LNCAP (cell line): ENCODE data around the gene NMNAT2.

ENCODE experiments used
- TF ChIP-seq, protein P1 (sequence below): fragments of 450-650 bp; IDR thresholded peaks from 2 replicates; pipeline ENCODE4 v1.5.1; 2017; ENCODE audit warnings: mild to moderate bottlenecking

NMNAT2 gene

DNA sequence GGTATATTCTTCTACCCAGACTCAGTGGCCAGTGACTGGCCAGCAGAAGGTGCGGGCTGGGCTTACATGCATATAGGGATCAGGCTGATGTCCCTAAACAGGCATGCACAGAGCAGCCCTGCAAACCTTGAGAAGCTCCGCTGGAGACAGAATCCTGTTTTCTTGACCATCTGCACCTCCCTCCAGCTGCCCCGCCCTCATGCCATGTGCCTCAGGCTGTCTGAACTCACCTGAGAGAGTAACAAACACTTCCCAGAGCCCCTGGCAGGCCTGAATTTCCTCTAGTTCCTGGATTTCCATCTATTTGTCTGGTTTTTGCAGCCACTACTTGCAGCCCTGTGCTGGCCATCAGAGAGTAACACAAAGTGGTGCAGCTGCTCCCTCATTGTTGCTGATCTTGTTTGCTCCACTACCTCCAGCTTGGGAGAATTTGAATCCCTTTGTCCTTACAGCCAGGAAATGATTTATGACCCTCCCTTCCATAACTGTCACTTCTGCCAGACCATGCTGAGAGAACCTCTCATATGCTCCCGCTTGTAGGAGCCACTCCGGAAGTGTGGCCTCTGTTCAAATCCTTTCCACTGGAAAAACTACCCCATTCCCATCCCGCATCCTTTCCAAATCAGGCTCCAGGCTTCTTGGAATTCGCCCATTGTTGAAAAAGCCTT is 113.6 kb downstream of the NMNAT2 start:
- TF ChIP-seq, protein P1, sequence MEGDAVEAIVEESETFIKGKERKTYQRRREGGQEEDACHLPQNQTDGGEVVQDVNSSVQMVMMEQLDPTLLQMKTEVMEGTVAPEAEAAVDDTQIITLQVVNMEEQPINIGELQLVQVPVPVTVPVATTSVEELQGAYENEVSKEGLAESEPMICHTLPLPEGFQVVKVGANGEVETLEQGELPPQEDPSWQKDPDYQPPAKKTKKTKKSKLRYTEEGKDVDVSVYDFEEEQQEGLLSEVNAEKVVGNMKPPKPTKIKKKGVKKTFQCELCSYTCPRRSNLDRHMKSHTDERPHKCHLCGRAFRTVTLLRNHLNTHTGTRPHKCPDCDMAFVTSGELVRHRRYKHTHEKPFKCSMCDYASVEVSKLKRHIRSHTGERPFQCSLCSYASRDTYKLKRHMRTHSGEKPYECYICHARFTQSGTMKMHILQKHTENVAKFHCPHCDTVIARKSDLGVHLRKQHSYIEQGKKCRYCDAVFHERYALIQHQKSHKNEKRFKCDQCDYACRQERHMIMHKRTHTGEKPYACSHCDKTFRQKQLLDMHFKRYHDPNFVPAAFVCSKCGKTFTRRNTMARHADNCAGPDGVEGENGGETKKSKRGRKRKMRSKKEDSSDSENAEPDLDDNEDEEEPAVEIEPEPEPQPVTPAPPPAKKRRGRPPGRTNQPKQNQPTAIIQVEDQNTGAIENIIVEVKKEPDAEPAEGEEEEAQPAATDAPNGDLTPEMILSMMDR = no peak

DNA sequence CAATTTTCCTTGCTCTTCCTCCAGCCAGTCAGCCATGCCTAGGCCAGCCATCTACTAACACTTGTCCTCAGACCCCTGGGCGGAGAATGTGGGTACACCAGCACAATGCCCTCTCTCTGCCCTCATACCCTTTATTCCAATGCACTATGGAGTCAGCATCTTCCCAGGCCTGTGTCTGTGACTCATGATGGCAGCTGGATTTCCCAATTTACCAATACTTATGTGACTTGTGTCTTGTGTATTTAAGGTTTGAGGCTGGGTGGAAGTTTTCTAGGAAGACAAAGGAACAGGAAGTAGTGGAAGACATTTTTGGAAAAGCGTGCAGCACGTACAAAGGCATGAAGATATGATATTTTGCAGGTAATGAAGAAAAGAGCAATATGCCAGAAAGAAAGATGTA is 114.3 kb downstream of the NMNAT2 start:
- TF ChIP-seq, protein P1 = no peak

DNA sequence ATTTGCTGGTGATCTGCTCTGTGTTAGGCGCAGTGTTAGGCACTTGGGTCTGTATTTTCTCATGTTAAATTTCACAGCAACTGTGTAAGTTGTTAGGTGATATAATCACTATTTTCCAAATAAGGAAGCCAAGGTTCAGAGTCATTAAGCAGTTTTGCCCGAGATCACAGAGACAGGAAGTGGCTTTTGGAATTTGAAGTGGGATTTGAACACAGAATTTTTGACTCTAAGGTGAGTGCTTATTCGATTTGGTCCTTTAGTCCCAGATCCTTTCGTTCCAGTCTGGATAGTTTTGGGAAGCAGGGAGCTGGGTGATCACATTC is 114.9 kb downstream of the NMNAT2 start:
- TF ChIP-seq, protein P1 = no peak

DNA sequence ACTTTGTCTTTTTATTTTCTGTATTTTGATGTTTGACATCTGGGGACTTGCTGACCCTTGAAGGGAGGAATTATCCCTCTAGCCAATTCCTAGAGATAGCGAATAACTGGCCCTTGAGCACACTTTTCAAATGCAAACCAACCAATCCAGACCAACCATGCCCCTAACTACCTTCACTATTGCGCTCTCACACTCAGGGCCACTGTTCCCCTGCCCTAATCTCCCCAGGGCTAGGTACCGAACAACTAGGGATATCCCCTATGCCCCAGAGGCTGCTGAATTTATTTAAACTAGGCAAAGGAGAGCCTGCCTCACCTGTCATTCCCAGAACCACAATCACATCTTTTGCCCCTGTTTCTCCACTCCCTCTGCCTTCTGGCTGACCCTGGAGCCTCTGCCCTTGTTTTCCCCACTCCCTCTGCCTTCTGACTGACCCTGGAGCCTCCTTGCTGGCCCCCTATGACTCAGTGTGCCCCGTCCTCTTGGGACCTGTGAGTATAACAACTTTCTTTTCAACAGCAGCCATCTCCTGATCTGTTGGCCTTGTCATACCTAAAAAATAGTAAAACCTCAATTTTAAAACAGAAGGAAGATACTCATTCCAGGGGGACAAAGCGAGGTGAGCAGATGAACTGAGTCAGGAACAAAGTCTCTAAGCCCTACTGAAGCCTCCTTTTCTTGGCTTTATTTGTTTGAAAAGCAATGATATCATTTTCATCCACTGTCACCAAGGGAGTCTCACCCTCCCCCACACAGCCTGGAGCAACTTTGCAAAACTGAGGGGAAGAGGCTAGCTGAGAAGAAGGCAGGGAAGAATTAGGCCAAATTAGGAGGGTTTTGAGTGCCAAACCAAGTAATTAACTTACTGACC is 115.5 kb downstream of the NMNAT2 start:
- TF ChIP-seq, protein P1 = no peak

DNA sequence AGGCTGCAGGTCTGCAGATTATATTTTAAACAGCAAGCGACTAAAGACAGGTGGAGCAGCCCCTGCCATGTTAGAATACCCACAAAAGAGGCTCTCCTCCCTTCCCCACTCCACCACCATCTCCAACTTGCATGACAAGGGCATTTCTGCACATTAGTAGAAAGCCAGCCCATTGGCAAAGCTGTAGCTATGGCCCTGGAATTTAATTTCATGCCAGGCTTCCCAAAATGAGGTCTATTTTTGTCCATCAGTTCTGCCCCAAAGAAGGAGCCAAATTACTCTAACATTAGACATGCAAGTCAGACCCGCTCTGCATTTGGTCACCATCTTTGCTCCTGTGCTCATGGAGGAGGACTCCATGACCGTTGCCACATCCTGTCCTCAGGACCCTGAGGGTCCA is 116.9 kb downstream of the NMNAT2 start:
- TF ChIP-seq, protein P1 = no peak

DNA sequence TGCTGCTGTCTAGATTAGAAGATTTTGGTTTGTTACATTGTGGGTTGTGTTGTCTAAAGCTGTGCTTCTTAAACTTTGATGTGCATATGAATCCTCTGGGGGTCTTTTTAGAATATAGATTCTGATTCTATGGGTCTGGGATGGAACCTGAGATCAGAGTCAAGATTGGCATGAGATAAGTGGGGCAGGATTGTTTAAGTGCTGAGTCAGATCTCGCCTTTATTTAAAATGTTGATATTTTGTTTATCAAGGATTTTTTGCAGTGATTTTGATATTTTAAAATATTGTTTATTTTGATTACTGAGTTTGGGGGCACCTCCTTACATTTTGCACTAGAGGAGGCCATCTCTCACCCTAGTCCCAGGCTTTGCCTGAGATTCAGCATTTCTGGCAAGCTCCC is 117.4 kb downstream of the NMNAT2 start:
- TF ChIP-seq, protein P1 = no peak

DNA sequence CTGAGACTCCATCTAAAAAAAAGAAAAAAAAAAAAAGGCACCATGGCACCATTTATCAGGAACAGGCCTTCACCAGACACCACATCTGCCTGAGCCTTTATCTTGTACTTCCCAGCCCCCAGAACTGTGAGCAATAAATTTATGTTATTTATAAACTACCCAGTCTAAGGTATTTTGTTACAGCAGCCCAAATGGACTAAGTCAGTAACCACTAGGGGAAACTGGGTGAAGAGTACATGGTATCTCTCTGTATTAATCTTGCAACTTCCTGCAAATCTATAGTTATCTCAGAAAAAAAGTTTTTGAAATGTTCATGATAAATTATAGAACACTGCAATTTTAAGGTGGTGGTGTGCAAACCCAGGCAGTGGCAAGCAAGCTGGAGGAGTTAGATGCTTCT is 117.8 kb downstream of the NMNAT2 start:
- TF ChIP-seq, protein P1 = no peak
